ENCODE results near the gene CENPL.

DNA sequence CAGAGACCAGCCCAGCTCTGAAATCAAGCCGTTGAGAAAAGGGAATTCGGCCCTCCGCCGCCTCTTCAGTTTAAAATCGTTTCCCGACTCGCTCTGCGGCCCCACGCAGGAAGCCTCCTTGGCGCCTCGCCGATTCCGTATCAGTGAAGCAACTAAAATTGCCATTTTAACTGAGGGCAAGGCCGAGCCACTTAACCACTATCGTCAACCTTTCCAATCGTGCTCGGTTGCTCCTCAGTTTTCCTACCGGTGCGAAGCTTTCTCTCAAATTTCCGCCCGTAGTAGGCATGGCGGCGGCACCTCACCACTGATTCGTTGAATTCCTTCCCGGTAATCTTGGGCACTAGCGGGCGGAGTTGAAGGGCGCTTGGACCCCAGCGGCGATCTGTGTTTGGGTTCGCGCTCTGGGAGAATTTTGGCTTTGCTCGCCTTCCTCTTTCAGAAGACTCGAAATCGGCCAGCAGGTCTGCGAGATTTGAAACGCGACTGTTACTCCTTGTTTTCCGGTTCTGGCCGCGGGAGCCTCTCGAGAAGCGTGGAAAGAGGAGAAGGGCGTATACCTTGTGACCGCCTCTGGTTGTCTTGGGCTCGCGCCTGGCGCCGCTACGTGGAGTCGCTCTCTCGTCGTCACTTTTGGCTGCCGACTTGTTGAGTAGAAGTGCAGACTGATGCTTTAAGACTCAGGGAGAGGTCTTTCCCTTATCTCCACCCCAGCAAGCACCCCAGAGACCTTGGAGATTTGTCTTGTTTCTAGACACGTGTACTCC is at the start of gene CENPL, which contains the start of gene DARS2:
- TF ChIP-seq CTCF (IDR thresholded peaks at IDR 0.05) = peak in 1 of 6 experiments; percentile 2
- peak; percentile 53 to 55 for TF ChIP-seq POLR2A (IDR thresholded peaks at IDR 0.05)

All from Peyer's patch (tissue), 4 donors.